Stimulated activated CD4-positive, alpha-beta T cell treated with anti-CD3 and anti-CD28 coated beads, Interleukin-4, amount 100 ng/mL, for 4 hours (primary cell): ENCODE results near the gene CD4.

Experiments
- DNase-seq, 2 experiments: peaks; one replicate each; pipeline ENCODE4 v3.0.0-alpha.2; 2020

Gene CD4

GRCh38 chr12:6817098-6817497, 27.8 kb downstream of the CD4 start:
- DNase-seq: no peak

DNA sequence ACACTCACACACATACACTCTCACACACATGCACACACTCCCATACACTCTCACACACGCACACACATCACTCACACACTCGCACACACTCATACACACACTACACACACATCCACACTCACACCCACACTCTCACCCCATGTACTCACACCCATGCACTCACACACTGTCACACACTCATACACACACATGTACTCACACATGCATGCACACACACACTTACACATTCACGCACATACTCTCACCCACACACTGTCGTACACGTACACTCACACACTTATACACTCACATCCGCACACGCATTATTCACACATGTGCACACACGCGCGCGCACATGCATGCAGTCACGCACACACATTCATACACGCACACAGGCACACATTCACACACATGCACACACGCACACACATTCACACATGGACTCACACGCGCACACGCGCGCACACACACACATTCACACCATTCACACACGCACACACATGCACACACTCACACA, 28.4 kb downstream of the CD4 start:
- no peak for DNase-seq

DNA sequence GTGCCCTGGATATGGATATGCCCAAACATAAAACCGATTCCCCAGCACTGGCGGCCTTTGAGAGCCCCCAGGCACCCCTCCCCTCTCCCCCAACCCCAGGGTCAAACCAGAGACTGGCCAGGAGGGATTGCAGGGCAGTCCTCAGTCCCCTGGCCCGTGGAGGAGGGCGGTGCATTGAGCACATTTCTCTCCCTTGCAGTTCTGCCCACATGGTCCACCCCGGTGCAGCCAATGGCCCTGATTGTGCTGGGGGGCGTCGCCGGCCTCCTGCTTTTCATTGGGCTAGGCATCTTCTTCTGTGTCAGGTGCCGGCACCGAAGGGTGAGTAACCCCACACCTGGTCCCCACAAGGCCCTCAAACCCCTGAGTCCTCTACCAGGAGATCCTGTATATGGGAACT, 28.9 kb downstream of the CD4 start:
- DNase-seq: no peak

GRCh38 chr12:6818645-6819044, 29.3 kb downstream of the CD4 start:
- no peak for DNase-seq

DNA sequence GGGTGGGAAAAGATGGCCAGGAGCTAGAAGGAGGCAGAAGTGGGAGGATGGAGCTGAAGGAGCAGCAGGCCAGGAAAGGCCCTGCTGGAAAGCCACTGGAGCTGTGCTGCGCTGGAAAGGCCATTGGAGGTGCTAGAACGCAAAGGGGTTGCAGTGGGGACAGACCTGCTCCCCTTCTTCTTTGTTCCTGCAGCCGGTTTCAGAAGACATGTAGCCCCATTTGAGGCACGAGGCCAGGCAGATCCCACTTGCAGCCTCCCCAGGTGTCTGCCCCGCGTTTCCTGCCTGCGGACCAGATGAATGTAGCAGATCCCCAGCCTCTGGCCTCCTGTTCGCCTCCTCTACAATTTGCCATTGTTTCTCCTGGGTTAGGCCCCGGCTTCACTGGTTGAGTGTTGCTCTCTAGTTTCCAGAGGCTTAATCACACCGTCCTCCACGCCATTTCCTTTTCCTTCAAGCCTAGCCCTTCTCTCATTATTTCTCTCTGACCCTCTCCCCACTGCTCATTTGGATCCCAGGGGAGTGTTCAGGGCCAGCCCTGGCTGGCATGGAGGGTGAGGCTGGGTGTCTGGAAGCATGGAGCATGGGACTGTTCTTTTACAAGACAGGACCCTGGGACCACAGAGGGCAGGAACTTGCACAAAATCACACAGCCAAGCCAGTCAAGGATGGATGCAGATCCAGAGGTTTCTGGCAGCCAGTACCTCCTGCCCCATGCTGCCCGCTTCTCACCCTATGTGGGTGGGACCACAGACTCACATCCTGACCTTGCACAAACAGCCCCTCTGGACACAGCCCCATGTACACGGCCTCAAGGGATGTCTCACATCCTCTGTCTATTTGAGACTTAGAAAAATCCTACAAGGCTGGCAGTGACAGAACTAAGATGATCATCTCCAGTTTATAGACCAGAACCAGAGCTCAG, 30.0 kb downstream of the CD4 start:
- DNase-seq: no peak

GRCh38 chr12:6820166-6820565, 30.8 kb downstream of the CD4 start:
- no peak for DNase-seq

GRCh38 chr12:6821591-6822425, 32.5 kb downstream of the CD4 start, which contains the start of gene GPR162:
Gene GPR162 (plus strand): TSS chr12:6821821. CDS start chr12:6823899, 2,078 bp downstream.
- no peak for DNase-seq

DNA sequence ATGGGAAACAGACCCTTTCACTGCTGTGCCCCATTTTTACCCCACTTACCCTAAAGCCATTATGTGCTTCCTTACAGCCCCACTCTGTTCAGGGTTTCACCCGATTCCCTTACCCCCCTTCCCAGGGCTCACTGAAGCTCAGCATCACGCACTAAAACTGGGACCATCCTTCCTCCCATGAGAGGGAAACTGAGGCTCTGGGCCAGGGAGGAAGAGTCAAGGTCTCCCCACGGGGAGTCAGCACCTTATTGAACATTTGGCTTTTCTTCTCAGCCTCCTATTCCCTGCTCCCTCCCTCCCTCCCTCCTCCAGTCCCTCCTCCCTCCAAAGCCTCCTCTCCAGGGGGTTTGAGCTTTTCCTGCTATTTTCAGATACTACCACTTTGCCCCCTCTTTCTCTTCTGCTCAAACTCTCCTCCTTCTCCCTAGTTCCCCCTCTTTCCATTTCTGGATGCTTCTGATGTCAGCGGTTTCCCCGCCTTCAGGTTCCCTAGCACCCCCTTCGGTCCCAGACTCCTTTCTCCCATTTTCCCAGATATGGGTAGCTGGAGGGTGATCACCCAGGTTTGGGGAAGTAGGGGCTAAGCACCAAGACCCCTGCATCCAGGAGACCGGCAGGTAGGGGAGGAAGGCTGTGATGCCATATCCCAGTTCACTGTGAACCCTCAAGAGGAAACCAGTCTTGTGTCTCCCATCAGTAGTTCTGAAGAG, 33.3 kb downstream of the CD4 start:
- DNase-seq: no peak

DNA sequence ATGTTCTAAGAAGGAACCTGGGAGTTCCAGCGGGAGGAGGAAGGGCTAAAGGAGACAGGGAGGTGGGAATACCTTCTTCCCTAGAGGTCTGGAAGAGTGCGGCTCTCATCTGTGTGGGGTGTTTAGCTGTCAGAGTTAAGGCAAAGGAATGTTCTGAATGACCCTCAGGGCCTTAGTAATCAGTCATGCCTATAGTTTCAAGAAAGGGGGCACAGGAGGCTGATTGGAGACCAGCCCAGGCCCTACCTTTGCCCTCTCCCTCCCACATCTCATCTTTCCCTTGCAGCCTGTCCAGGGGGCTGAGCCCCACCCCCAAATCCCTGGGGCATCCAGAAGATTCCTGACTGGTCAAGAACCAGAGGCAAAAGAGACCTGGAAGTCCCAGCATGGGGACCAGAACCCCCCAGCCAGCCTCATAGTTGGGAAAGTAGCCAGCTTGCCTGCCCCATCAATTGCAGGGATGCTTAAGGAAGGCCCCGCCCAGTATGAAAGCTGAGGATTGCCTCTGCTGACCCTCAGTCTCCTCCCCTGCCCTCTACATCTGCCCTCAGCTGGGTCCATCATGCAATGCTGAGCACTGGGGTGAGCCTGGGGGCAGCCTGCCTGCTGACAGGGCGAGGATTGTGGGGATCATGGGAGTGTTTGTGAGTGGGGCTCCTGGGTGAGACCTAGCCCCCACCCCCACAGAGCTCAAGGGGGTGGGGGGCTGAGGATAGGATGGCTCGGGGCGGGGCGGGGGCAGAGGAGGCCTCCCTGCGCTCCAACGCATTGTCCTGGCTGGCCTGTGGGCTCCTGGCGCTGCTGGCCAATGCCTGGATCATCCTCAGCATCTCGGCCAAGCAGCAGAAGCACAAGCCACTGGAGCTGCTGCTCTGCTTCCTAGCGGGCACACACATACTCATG, 34.1 kb downstream of the CD4 start:
- no peak for DNase-seq

DNA sequence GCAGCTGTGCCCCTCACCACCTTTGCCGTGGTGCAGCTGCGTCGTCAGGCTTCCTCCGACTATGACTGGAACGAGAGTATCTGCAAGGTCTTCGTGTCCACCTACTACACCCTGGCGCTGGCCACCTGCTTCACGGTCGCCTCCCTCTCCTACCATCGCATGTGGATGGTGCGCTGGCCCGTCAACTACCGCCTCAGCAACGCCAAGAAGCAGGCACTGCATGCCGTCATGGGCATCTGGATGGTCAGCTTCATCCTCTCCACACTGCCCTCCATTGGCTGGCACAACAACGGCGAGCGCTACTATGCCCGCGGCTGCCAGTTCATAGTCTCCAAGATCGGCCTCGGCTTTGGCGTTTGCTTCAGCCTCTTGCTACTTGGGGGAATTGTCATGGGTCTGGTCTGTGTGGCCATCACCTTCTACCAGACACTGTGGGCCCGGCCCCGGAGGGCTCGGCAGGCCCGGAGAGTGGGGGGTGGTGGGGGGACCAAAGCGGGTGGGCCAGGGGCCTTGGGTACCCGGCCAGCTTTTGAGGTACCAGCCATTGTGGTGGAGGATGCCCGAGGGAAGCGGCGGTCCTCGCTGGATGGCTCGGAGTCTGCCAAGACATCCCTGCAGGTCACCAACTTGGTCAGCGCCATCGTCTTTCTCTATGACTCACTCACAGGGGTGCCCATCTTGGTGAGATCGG, 34.9 kb downstream of the CD4 start:
- no peak for DNase-seq

GRCh38 chr12:6824901-6825381, 35.6 kb downstream of the CD4 start:
- DNase-seq: no peak

DNA sequence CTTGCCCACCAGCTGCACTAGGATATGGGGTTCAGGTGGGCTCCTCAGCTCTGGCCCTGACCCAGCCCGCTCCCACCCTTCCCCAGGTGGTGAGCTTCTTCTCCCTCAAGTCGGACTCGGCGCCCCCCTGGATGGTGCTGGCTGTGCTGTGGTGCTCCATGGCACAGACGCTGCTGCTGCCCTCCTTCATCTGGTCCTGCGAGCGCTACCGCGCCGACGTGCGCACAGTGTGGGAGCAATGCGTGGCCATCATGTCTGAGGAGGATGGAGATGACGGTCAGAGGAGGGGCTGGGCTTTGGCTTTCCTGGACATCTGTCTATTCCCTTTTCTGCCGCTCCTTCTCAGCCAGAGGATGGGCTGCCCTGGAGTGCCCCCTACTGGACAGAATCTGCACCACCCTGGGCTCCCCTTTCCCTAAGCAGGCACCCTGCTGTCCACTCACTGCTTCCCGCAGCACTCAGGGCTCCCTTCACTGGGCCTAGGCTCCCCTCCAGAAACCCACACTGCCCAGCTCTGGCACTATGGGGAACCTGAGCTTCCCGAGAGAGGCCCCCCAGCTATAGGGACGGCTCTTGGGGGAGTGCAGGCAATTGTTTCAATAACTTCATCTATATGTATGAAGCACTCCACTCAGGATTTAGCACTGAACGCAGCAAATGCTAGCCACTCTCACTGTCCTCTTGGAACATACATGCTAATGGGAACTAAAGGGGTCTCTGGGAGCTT, 36.2 kb downstream of the CD4 start:
- DNase-seq: peak; percentile 72 to 79

GRCh38 chr12:6826125-6826733, 36.9 kb downstream of the CD4 start:
- no peak for DNase-seq

GRCh38 chr12:6826734-6827436, 37.6 kb downstream of the CD4 start:
- no peak for DNase-seq

DNA sequence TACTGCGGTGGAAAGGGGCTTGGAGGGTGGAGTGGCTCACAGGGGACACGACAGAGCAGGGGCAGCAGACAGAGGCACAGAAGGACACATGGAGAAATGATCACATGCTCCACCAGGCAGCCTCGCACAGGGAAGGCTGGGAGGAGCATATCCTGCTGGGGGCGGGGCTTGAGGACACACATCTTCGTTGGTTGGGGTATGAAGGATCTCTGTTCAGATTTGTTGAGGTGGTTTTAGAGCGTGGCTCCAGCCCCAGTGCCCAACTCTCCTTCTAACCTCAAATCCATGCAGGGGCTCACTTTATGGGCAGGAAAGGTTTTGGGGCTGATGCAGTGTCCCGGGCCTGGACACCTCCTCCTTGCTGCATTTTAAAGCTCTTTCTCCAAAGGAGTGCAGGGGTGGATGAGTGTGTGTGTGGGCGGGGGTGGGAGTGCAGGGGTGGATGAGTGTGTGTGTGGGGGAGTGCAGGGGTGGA, 38.1 kb downstream of the CD4 start:
- peak; percentile 49 to 58 for DNase-seq

DNA sequence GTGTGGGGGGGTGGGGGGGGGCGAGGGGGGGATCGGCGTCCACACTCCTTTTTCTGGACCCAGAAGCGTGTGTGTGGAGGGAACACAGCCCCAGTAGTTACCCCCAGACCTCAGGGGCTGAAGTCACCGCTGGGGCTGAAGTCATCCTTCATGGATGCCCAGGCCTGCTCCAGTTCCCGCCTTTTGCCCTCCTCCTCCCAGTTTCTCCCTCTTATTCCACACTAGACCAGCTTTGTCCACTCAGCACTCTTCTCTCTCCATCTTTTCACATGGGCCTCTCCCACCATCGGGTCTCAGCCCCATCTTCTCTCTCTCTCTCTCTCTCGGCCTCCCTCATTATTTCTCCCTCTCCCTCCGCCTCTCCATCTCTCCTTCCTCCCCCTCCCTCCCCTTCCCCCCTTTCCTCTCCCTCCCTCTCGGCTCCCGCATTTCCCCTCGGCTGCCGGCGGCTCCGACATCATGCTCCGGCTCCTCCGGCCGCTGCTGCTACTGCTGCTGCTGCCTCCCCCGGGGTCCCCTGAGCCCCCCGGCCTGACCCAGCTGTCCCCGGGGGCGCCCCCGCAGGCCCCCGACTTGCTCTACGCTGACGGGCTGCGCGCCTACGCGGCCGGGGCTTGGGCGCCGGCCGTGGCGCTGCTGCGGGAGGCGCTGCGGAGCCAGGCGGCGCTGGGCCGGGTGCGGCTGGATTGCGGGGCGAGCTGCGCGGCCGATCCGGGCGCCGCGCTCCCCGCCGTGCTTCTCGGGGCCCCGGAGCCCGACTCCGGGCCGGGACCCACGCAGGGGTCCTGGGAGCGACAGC, 38.9 kb downstream of the CD4 start, which contains the start of gene P3H3:
Gene P3H3 (plus strand): TSS at position 426 of the 799 bp plus-strand sequence. CDS start 34 bp downstream, at position 460.
- DNase-seq: no peak

GRCh38 chr12:6828781-6829535, 39.6 kb downstream of the CD4 start:
- DNase-seq: peak; percentile 27 to 48
